Fibroblast of skin of right quadriceps (primary cell): Measurements from ENCODE around the gene NEK8.

Experiments used
- DNase-seq: peaks from one replicate; pipeline ENCODE4 v3.0.0-alpha.2; 2013

Gene NEK8

DNA sequence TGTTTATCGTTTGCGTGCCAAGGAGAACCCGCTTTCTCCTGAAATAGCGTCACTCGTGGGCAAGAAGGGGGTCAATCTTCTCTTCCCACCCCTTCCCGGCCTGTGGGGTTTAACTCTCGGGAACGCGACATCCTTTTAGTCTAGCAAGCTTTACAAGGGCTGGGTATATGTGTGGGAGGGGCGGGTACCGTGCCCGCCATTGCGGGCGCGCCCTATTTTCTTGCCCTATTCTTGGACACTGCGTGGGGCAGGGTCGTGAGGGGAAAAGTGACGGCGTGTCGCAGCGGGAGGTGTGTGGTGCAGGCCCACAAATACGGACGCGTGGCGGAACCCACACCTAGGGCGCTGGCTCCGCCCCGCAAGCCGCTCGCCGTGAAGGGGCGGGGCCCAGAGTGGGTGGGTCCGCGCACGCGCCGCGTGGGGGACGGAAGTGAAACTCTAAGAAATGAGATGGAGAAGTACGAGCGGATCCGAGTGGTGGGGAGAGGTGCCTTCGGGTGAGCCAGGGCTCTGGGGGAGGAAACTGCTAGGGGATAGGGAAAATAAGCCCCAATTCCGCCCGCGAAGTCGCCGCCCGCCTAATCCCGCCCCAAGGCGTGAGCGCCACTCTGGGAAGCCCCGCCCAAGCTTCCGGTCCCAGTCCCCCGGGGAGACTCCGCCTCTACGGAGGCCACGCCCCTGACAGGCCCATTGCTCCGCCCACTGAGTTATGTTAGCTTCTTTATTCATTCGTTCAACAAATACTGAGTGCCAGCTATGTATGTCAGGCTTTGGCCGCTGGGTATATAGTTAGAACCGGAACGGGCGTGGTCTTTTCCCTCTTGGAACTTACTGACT, at the start of gene NEK8:
Gene NEK8, plus strand, starts transcription at position 425 of the 837 bp plus-strand sequence. Its CDS starts 26 bp downstream, at position 451.
- peak; percentile 91 for DNase-seq

- DNase-seq, result no peak
These were observed 45.9 kb upstream of the NEK8 start for GRCh38 chr17:28682655-28683054.

DNA sequence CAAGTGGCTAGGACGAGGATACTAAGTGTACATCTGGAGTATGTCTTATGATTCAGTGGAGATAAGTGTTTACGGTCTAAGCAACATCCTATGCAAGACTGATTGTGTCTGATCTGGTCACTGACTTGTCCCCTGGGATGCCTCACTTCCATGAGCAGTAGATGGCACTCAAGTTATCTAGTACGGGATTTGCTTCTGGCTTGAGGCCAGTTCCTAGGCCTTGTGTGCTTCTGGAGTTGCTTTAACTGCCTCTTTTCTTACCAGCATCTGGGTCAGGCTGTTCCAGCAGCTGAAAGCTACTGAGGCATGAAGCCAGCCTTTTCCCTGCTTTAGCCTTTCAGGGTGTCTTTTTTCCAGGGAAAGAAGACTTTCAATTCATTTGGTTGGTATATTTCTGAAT, 43.6 kb upstream of the NEK8 start:
- peak; percentile 41 for DNase-seq

DNA sequence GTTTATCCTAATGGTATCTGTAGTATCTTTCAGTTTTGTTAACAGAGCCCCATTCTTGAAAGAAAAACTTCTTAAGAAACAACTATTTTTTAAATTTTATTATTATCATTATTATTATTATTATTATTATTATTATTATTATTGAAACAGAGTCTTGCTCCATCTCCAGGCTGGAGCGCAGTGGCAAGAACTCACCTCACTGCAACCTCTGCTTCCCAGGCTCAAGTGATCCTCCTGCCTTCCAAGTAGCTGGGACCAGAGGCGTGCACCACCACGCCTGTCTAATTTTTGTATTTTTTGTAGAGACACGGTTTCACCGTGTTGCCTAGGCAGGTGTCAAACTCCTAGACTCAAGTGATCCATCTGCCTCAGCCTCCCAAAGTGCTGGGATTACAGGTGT, 43.2 kb upstream of the NEK8 start:
- DNase-seq, result no peak

GRCh38 chr17:28686296-28686695, 42.3 kb upstream of the NEK8 start:
- no peak for DNase-seq

- no peak for DNase-seq
These were observed 40.1 kb upstream of the NEK8 start for GRCh38 chr17:28688481-28688880.

DNA sequence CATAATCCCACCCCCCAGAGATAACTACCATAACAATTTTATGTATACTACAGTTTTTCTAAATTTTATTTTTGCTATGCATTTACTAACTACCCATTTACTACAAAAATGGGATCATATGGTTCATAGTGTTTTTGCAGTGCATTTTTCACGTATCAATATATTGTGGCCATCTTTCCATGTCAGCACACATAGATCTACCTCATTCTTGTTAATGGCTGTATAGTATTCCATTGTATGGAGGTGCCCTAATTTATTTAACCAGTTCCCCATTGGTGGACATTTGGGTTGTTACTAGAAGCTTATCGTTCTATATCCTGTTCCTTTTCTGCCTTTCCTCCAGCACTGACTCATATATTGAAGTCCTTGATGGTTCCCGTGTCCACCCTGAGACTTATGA, 39.6 kb upstream of the NEK8 start:
- no peak for DNase-seq

GRCh38 chr17:28693869-28694268, 34.7 kb upstream of the NEK8 start:
- DNase-seq, result no peak

GRCh38 chr17:28698253-28698941, 30.2 kb upstream of the NEK8 start:
- DNase-seq, result no peak

DNA sequence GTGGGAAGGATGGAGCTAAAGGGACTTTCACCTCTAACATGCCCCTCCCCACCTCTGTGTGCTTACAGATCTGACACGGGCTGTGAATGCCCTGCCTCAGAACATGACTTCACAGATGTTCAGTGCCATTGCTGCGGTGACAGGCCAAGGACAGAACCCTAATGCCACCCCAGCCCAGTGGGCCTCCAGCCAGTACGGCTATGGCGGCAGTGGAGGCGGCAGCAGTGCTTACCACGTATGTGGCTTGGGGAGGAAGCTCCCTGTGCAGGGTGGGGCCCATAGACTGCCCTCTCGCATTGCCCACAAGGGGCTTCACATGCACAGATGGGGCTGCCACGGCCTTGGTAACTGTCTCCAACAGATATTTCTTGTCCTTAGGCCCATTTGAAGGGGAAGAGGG, 28.3 kb upstream of the NEK8 start:
- no peak for DNase-seq

DNA sequence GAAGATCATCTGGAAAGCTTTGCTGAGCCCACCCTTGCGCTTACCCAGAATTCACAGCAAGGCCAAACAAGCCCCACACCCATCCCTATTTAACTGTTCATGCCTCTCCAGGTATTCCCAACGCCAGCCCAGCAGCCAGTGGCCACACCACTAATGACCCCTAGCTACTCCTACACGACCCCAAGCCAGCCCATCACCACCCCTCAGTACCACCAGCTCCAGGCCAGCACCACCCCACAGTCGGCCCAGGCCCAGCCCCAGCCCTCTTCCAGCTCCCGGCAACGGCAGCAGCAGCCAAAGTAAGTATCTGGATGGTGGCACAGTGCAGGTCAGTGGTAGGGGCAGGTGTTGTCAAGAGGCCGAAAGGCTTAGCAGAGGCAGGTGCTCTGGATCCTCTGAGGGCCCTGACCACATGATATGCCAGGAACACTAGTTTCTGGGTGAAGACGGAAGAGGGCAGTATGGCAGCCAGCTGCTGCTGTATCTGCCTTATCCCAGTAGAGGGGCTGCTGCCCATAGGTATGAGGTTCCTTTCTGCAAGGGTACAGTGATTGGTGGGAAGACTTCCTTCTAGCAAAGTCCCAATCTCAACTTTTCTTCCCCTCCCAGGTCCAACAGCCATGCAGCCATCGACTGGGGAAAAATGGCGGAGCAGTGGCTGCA, 27.6 kb upstream of the NEK8 start:
- no peak for DNase-seq

- DNase-seq, result no peak
These were observed 26.4 kb upstream of the NEK8 start for GRCh38 chr17:28702026-28702751.

GRCh38 chr17:28702752-28703150, 25.8 kb upstream of the NEK8 start:
- no peak for DNase-seq

DNA sequence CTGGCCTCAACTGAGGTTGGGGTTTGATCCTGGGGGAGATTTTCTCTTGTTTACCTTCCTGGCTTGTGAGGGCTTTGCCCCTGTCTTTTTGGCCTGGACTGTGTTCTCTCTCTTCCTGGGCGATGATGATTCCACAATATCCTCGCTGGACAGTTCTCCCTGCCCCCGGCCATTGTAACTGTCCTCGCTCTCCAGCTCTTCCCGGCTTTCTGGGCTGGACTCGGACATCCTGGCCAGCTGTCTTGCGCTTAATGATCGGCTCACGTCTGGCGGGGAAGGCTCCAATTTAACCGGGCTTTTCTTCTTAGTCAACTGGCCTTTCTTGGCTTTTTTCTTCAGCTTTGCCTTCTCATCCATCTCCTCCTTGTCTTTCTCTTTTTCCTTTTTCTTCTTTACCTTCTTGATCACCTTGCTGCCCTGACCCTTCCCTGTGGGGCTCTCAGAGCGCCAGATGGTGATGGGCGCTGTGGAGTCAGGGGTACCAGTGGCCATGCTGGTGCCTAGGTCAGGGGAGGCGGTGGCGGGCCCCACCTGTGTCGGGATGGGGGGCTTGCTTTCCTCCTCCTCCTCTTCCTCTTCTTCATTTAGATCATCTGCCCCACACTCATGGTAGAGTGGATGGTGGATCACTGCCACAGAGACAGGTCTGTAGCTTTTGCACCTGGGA, 24.9 kb upstream of the NEK8 start:
- DNase-seq, result no peak

DNA sequence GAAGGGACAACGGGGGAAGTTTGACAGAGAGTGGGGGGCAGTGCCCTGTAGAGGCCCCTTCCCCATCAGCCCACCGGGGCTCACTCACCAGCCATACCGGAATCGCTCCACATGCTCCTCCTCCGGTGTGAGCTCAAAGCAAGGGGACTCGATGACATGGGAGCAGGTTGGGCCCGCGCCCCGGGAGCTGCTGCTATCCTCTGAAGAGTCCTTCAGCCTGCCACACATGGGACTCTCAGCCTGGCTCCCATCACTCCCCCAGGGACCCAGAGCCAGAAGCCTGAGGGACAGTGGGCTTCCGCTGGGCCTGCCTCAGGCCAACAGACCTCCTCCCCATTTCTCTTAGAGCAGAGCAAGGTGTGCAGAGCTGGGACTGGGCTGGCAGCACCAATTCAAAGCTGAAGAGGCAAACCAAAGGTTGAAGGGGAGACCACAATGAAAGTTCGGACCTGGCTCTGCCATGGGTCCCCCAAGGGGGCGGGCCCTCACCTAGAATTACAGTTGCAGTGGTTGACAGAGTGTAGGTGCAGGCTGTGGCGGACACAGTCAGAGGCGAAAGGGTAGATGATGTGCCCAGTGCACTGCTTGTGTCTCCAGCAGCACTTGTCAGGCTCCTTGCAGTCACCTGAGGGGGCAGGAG, 24.2 kb upstream of the NEK8 start:
- DNase-seq, result no peak

DNA sequence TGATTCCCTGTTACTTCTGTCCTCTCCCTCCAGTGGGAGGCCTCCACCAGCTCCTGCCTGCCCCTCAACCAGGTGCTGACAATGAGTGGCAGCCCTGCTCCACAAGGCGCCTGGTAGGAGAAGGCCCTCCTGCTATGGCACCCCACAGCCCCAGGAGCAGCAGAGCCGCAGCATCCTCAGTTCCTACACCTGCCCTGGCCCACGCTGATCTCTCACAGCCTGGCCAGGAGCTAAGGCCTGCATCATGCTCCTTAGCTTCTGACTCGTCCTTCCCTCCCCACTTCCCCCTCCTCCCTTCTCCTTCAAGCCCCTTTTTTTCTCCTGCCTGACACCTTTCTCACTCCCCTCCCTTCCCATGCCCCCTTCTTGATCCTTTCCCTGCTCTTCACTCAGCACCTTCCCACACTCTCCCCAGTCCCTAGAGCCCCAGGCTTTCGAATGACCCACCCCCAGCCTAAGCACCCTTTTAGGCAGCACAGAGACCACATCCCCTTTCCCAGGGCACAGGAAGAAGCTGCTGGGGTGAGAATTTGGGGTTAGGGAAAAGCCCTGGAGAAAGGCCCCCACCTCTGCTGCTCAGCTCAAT, 23.4 kb upstream of the NEK8 start:
- no peak for DNase-seq

GRCh38 chr17:28705728-28706334, 22.8 kb upstream of the NEK8 start:
- DNase-seq, result no peak

GRCh38 chr17:28706471-28707338, 21.9 kb upstream of the NEK8 start:
- no peak for DNase-seq

DNA sequence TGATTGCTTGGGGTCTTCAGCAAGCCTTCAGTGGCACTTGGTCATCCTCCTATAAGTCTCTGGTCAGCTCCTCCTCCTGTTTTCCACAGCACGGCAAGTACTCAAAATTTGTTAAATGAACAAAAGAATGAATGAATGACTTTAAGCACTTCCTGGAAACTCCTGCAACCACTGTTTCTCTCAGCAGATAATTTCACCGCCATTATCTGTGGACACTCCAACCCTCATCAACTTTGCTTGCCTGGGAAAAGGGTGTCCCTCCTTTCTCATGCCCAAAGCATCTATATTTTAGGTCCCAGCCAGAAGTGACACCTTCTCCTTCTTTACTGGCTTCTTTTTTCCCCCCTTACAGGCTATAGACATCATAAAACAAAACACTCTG, 21.3 kb upstream of the NEK8 start:
- DNase-seq, result no peak
